ENCODE data around the gene CEP70. TPM values are rescaled to one million over a fixed set of nuclear protein-coding genes. Genes with fewer than 3 reads are reported as not detected.
"Not testable (repeated sequence)": the region's sequence is repeated elsewhere in the genome, so short reads cannot be mapped to it uniquely, and the experiment has no call there.

CEP70 gene
- total RNA-seq, 2 donors from 2014 or later: 19.7 to 22.6 TPM

GRCh38 chr3:138542977-138543376 is 51.1 kb downstream of the CEP70 start:
- no peak overlapping the region for H3K27ac Mint-ChIP-seq
- ATAC-seq (replicated peaks in 1 of 2) (no peak), DNase-seq (no peak)
- H3K4me1 Mint-ChIP-seq (ENCODE audit: low read depth): no peaks in the 10 kb centered on the region
- peaks cover 38 to 62% of the 10 kb centered on the region in 2 donors for H3K36me3 Mint-ChIP-seq (ENCODE audit: insufficient read depth in 2 of 2)
- H3K9me3 Mint-ChIP-seq: peaks cover 12 to 14% of the 10 kb centered on the region in 2 donors
- H3K27me3 Mint-ChIP-seq (ENCODE audit: low read depth): no peaks in the 10 kb centered on the region
- H3K4me3 Mint-ChIP-seq: no peak overlapping the region

DNA sequence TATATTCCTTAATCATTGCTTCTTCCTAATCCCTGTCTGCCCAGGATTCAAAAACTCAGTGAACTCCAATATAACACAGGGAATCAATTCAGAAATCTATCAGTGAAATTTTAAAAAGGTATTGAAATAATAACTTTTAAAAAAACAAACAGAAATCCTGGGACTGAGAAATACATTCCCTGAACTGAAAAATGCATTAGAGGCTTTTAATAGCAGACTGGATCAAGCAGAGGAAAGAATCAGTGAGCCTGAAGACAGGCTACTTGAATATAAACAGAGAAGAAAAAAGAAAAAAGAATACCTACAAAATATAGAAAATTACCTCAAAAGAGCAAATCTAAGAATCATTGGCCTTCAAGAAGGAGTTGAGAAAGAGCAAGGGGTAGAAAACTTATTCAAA is 54.7 kb downstream of the CEP70 start:
- Mint-ChIP-seq H3K4me1 (ENCODE audit: low read depth) (no peaks in the 10 kb centered on the region), H3K36me3 (ENCODE audit: insufficient read depth in 2 of 2) (peaks cover 22 to 34% of the 10 kb centered on the region in 2 donors), H3K27ac (no peak overlapping the region), H3K9me3 (peaks cover 7 to 8% of the 10 kb centered on the region in 2 donors), H3K4me3 (no peak overlapping the region), H3K27me3 (ENCODE audit: low read depth) (no peaks in the 10 kb centered on the region)
- DNase-seq (no peak), ATAC-seq (replicated peaks in 1 of 2) (no peak)

- peaks cover 13 to 46% of the 10 kb centered on the region in 2 donors for H3K36me3 Mint-ChIP-seq (ENCODE audit: insufficient read depth in 2 of 2)
- not testable (repeated sequence) for H3K27ac Mint-ChIP-seq; DNase-seq; H3K4me3 Mint-ChIP-seq; H3K4me1 Mint-ChIP-seq (ENCODE audit: low read depth); ATAC-seq (replicated peaks in 1 of 2); H3K9me3 Mint-ChIP-seq; H3K27me3 Mint-ChIP-seq (ENCODE audit: low read depth)
These were observed 72.6 kb downstream of the CEP70 start for GRCh38 chr3:138521445-138521844.

- Mint-ChIP-seq H3K4me3 (peak overlapping the region; percentile 3 to 19), H3K27ac (peak overlapping the region; percentile 1), H3K9me3 (no peaks in the 10 kb centered on the region), H3K4me1 (ENCODE audit: low read depth) (peaks cover 15% of the 10 kb centered on the region), H3K36me3 (ENCODE audit: insufficient read depth in 2 of 2) (peaks cover 2 to 14% of the 10 kb centered on the region in 2 donors), H3K27me3 (ENCODE audit: low read depth) (no peaks in the 10 kb centered on the region)
- peak; percentile 94 to 98 for ATAC-seq (replicated peaks in 1 of 2)
- DNase-seq: peak; percentile 8 to 11
These were observed 80.8 kb downstream of the CEP70 start for GRCh38 chr3:138513090-138513843.

- ATAC-seq (replicated peaks in 1 of 2) (no peak), DNase-seq (no peak)
These were observed 82.1 kb downstream of the CEP70 start for GRCh38 chr3:138511945-138512344.

GRCh38 chr3:138509586-138509985 is 84.5 kb downstream of the CEP70 start:
- Mint-ChIP-seq H3K27me3 (ENCODE audit: low read depth) (no peaks in the 10 kb centered on the region), H3K4me3 (no peak overlapping the region), H3K9me3 (no peaks in the 10 kb centered on the region), H3K27ac (no peak overlapping the region), H3K4me1 (ENCODE audit: low read depth) (peaks cover 15% of the 10 kb centered on the region), H3K36me3 (ENCODE audit: insufficient read depth in 2 of 2) (peaks cover 0 to 3% of the 10 kb centered on the region in 2 donors)
- DNase-seq (no peak), ATAC-seq (replicated peaks in 1 of 2) (no peak)

More at GRCh38 chr3:138511945-138512344, 82.1 kb downstream of the CEP70 start:
- no peaks in the 10 kb centered on the region for H3K27me3 Mint-ChIP-seq (ENCODE audit: low read depth)
- H3K36me3 Mint-ChIP-seq (ENCODE audit: insufficient read depth in 2 of 2): peaks cover 0 to 7% of the 10 kb centered on the region in 2 donors
- H3K4me1 Mint-ChIP-seq (ENCODE audit: low read depth): peaks cover 15% of the 10 kb centered on the region
- no peaks in the 10 kb centered on the region for H3K9me3 Mint-ChIP-seq
- no peak overlapping the region for H3K27ac Mint-ChIP-seq
- H3K4me3 Mint-ChIP-seq: no peak overlapping the region

GRCh38 chr3:138507524-138507923 is 86.5 kb downstream of the CEP70 start:
- Mint-ChIP-seq H3K27ac (no peak overlapping the region), H3K36me3 (ENCODE audit: insufficient read depth in 2 of 2) (peaks cover 0 to 3% of the 10 kb centered on the region in 2 donors), H3K27me3 (ENCODE audit: low read depth) (no peaks in the 10 kb centered on the region), H3K4me1 (ENCODE audit: low read depth) (no peaks in the 10 kb centered on the region), H3K4me3 (no peak overlapping the region), H3K9me3 (no peaks in the 10 kb centered on the region)
- no peak for DNase-seq
- ATAC-seq (replicated peaks in 1 of 2): no peak

GRCh38 chr3:138498991-138499390 is 95.1 kb downstream of the CEP70 start:
- Mint-ChIP-seq H3K9me3 (peaks cover 0 to under 1% of the 10 kb centered on the region in 2 donors), H3K27me3 (ENCODE audit: low read depth) (no peaks in the 10 kb centered on the region), H3K27ac (no peak overlapping the region), H3K4me3 (no peak overlapping the region), H3K36me3 (ENCODE audit: insufficient read depth in 2 of 2) (peaks cover under 1 to 2% of the 10 kb centered on the region in 2 donors), H3K4me1 (ENCODE audit: low read depth) (peaks cover 8% of the 10 kb centered on the region)
- ATAC-seq (replicated peaks in 1 of 2) (no peak), DNase-seq (no peak)

- Mint-ChIP-seq H3K27me3 (ENCODE audit: low read depth) (no peaks in the 10 kb centered on the region), H3K9me3 (peaks cover 0 to 3% of the 10 kb centered on the region in 2 donors), H3K4me3 (no peak overlapping the region), H3K4me1 (ENCODE audit: low read depth) (peaks cover 13% of the 10 kb centered on the region), H3K27ac (no peak overlapping the region), H3K36me3 (ENCODE audit: insufficient read depth in 2 of 2) (peaks cover 2 to 4% of the 10 kb centered on the region in 2 donors)
- ATAC-seq (replicated peaks in 1 of 2): no peak
- DNase-seq: no peak
These were observed 96.2 kb downstream of the CEP70 start for GRCh38 chr3:138497851-138498250.

DNA sequence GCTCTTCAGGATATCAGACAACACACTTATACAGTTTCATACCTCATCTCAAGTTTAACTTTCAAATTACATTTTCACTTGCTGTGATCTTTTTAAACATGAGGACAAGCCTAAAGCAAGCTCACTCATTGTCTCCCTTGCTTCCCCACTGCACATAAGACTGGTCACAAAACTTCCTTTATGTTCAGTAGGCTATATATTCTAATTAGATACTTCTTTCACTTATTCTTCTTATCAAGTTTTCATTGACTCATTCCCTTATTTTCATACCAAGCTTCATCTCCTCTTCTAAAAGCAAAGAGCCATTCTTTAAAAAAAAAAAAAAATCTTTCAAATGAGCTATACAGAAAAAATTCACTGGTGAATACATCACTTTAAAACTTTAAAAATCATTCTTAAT is 97.0 kb downstream of the CEP70 start:
- peaks cover 13% of the 10 kb centered on the region for H3K4me1 Mint-ChIP-seq (ENCODE audit: low read depth)
- H3K27me3 Mint-ChIP-seq (ENCODE audit: low read depth): no peaks in the 10 kb centered on the region
- ATAC-seq (replicated peaks in 1 of 2) (no peak), DNase-seq (no peak)
- H3K9me3 Mint-ChIP-seq: peaks cover under 1 to 3% of the 10 kb centered on the region in 2 donors
- H3K4me3 Mint-ChIP-seq: no peak overlapping the region
- no peak overlapping the region for H3K27ac Mint-ChIP-seq
- H3K36me3 Mint-ChIP-seq (ENCODE audit: insufficient read depth in 2 of 2): peaks cover 3 to 4% of the 10 kb centered on the region in 2 donors

DNA sequence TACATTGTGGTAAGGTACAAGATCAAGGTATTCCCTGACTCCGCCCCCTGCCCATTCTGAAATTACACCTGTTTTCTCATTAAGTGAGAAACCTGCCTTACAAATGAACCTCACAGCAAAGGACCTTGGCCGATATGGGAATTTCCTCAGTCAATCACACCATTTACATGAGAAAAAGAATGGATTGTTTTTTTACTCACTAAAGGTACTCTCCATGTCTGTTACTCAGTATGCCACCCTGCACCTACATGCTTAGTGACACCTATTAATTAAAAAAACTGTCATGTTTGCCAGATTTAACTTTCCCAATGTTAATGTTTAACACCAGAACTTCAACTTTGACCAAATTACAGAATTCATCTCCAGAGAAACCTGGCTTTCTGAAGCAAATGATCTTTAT is 97.6 kb downstream of the CEP70 start:
- H3K27me3 Mint-ChIP-seq (ENCODE audit: low read depth): no peaks in the 10 kb centered on the region
- DNase-seq (no peak), ATAC-seq (replicated peaks in 1 of 2) (no peak)
- H3K4me3 Mint-ChIP-seq: no peak overlapping the region
- H3K36me3 Mint-ChIP-seq (ENCODE audit: insufficient read depth in 2 of 2): peaks cover 5% of the 10 kb centered on the region in 2 donors
- peaks cover 13% of the 10 kb centered on the region for H3K4me1 Mint-ChIP-seq (ENCODE audit: low read depth)
- H3K27ac Mint-ChIP-seq: no peak overlapping the region
- H3K9me3 Mint-ChIP-seq: peaks cover 2 to 6% of the 10 kb centered on the region in 2 donors

GRCh38 chr3:138495638-138496037 is 98.4 kb downstream of the CEP70 start:
- H3K9me3 Mint-ChIP-seq; H3K27ac Mint-ChIP-seq; DNase-seq; H3K4me3 Mint-ChIP-seq; H3K27me3 Mint-ChIP-seq (ENCODE audit: low read depth); H3K36me3 Mint-ChIP-seq (ENCODE audit: insufficient read depth in 2 of 2); ATAC-seq (replicated peaks in 1 of 2): not testable (repeated sequence)
- peaks cover 13% of the 10 kb centered on the region for H3K4me1 Mint-ChIP-seq (ENCODE audit: low read depth)

DNA sequence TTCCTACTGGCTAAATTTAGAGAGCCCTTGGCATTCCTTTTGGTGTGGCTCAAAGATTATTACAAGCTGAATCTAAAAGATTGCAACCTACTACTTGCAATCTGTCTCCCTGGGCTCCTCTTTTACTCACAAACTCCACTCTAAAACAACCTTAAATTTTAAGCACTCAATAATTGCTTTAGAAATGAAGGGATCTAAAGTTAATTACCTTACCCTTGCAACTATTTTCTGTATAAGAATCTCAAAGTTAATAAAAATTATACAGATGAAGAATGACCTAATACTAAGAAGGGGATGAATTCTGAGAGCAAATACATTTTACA is 99.5 kb downstream of the CEP70 start:
- peaks cover 4 to 8% of the 10 kb centered on the region in 2 donors for H3K9me3 Mint-ChIP-seq

More for the DNA sequence above, 99.5 kb downstream of the CEP70 start:
- Mint-ChIP-seq H3K36me3 (ENCODE audit: insufficient read depth in 2 of 2) (peaks cover 6 to 12% of the 10 kb centered on the region in 2 donors), H3K27ac (peak overlapping the region; percentile 88), H3K27me3 (ENCODE audit: low read depth) (no peaks in the 10 kb centered on the region), H3K4me3 (peak overlapping the region in 1 of 2 donors; percentile 62), H3K4me1 (ENCODE audit: low read depth) (peaks cover 13% of the 10 kb centered on the region)
- ATAC-seq (replicated peaks in 1 of 2) (no peak), DNase-seq (no peak)

All from activated T-cell treated with anti-CD3 and anti-CD28 coated beads, Interleukin-2, amount 50 U/mL, for 72 hours (primary cell).